B cell (primary cell): Measurements from ENCODE around the gene OSER1. TPM values are rescaled to one million over a fixed set of nuclear protein-coding genes. Genes with fewer than 3 reads are reported as not detected.
A peak's percentile ranks its signal among the peaks of the same experiment; 100 is the strongest.

Experiments
- ATAC-seq: fragments of 200-7000 bp; cut with Tn5 transposase; one replicate; pipeline ENCODE4 v1.10.0; 2021; ENCODE audit warnings: low read depth, mild to moderate bottlenecking, moderate number of reproducible peaks, moderate library complexity
- CTCF ChIA-PET: fragments of 350-600 bp; sonication (Branson Sonifier 250); formaldehyde crosslinking; loops from one replicate; lab custom pipeline; 2021; ENCODE audit warnings: antibody characterized with exemption, inconsistent platforms; lab: Charles Lee
- POLR2A ChIA-PET: fragments of 350-600 bp; sonication (Branson Sonifier 250); formaldehyde crosslinking; loops from one replicate; lab custom pipeline; 2021; ENCODE audit warnings: antibody characterized with exemption; lab: Charles Lee
- DNase-seq: peaks from one replicate; pipeline ENCODE4 v3.0.0; 2013
- H2AFZ ChIP-seq: 2 replicates; pipeline ENCODE4 v1.6.1; 2012; ENCODE audit warnings: mild to moderate bottlenecking, low read depth, low read length; ENCODE audit not compliant: insufficient read depth, poor library complexity, severe bottlenecking
- H3K27ac ChIP-seq, 2 donors: 1 replicate in 1 of 2; 2 replicates in 1 of 2; pipeline ENCODE4 v1.5.1; 2012 to 2013; ENCODE audit warnings: low read length in 2 of 2, mild to moderate bottlenecking in 2 of 2, moderate library complexity in 1 of 2
- H3K27me3 ChIP-seq, 4 experiments: fragments of 200-600 bp in 1 of 4; sonication (generic) in 1 of 4; replicated peaks in 1 of 4; 1 replicate in 2 of 4; 2 replicates in 2 of 4; pipeline versions ENCODE4 v1.6.1 to v1.7.0; 2013 to 2016; ENCODE audit warnings: low read length in 3 of 4, mild to moderate bottlenecking in 2 of 4, mixed read lengths in 1 of 4, moderate library complexity in 1 of 4; ENCODE audit not compliant: insufficient read depth in 4 of 4, control insufficient read depth in 3 of 4; ENCODE audit errors: control extremely low read depth in 1 of 4
- H3K36me3 ChIP-seq, 2 experiments: replicated peaks in 1 of 2; 1 replicate in 1 of 2; 2 replicates in 1 of 2; pipeline versions ENCODE4 v1.6.1 to v1.7.1; 2013; ENCODE audit warnings: low read length in 1 of 2; ENCODE audit not compliant: insufficient read depth in 2 of 2, control insufficient read depth in 1 of 2; ENCODE audit errors: control extremely low read depth in 1 of 2, extremely low read depth in 1 of 2
- H3K4me1 ChIP-seq, 2 donors: fragments of 200-600 bp in 1 of 2; sonication (generic) in 1 of 2; 1 replicate in 1 of 2; 2 replicates in 1 of 2; pipeline versions ENCODE4 v1.5.1 to v1.6.1; 2013 to 2017; ENCODE audit warnings: low read length in 2 of 2; ENCODE audit not compliant: control insufficient read depth in 2 of 2, insufficient read depth in 2 of 2
- H3K4me2 ChIP-seq: replicated peaks from 2 replicates; pipeline ENCODE3; 2012; ENCODE audit warnings: mild to moderate bottlenecking, low read depth, low read length; ENCODE audit not compliant: poor library complexity, severe bottlenecking
- H3K4me3 ChIP-seq, 5 experiments: fragments of 200-600 bp in 1 of 5; sonication (generic) in 1 of 5; 1 replicate in 3 of 5; 2 replicates in 2 of 5; pipeline versions ENCODE4 v1.5.1 to v1.7.0; 2011 to 2016; ENCODE audit warnings: low read length in 4 of 5, mild to moderate bottlenecking in 4 of 5, low read depth in 2 of 5, control low read depth in 1 of 5, moderate library complexity in 1 of 5; ENCODE audit not compliant: insufficient read depth in 1 of 5; ENCODE audit errors: control extremely low read depth in 1 of 5, extremely low read depth in 1 of 5
- H3K79me2 ChIP-seq: fragments of 200-600 bp; sonication (generic); one replicate; pipeline ENCODE4 v1.6.0; 2016; ENCODE audit warnings: low read length; ENCODE audit not compliant: control insufficient read depth, insufficient read depth
- H3K9ac ChIP-seq: fragments of 200-600 bp; sonication (generic); 2 replicates; pipeline ENCODE4 v1.6.1; 2017; ENCODE audit warnings: mild to moderate bottlenecking, low read length, moderate library complexity
- H3K9me3 ChIP-seq, 3 donors: one replicate each; pipeline versions ENCODE4 v1.6.1 to v1.7.1; 2013; ENCODE audit warnings: low read length in 2 of 3; ENCODE audit not compliant: control insufficient read depth in 2 of 3, insufficient read depth in 1 of 3; ENCODE audit errors: control extremely low read depth in 1 of 3
- H4K20me1 ChIP-seq: 2 replicates; pipeline ENCODE4 v1.6.0; 2012; ENCODE audit warnings: mild to moderate bottlenecking, low read length; ENCODE audit not compliant: insufficient read depth, control insufficient read depth, poor library complexity, severe bottlenecking
- H3K27ac Mint-ChIP-seq: one replicate; pipeline ENCODE4 v1.8.0; 2021; ENCODE audit warnings: mixed read lengths
- H3K27me3 Mint-ChIP-seq: one replicate; pipeline ENCODE4 v1.8.0; 2021; ENCODE audit warnings: mixed read lengths
- H3K4me1 Mint-ChIP-seq: one replicate; pipeline ENCODE4 v1.8.0; 2021; ENCODE audit warnings: mixed read lengths
- H3K4me3 Mint-ChIP-seq: one replicate; pipeline ENCODE4 v1.8.0; 2021; ENCODE audit warnings: mixed read lengths
- H3K9me3 Mint-ChIP-seq: one replicate; pipeline ENCODE4 v1.8.0; 2022; ENCODE audit warnings: mixed read lengths; ENCODE audit not compliant: insufficient read depth
- CTCF ChIP-seq: fragments of 200-600 bp; IDR thresholded peaks from one replicate; pipeline ENCODE4 v1.8.0; 2022; ENCODE audit warnings: antibody characterized with exemption, mild to moderate bottlenecking
- EZH2 ChIP-seq: IDR thresholded peaks from 2 replicates; pipeline ENCODE4 v1.6.1; 2012; ENCODE audit warnings: borderline replicate concordance, low read depth, mild to moderate bottlenecking, moderate library complexity, low read length; ENCODE audit not compliant: insufficient read depth, poor library complexity, severe bottlenecking
- WGBS: methylation state at CpG from one replicate; pipeline ENCODE4 v1.1.5; 2013; ENCODE audit warnings: missing lambda C conversion rate; ENCODE audit not compliant: insufficient coverage; 5-methylcytosine and 5-hydroxymethylcytosine counted together
- intact Hi-C: fragments of 100-400 bp; cut with micrococcal nuclease; formaldehyde crosslinking; loops from one replicate; pipeline ENCODE4 v1.10.0; 2022
- polyA plus RNA-seq: library from polyadenylated mRNA; depleted of rRNA; stranded (reverse); fragments of >200 nt; gene quantifications from 2 replicates; pipeline ENCODE4 v1.2.3, GENCODE V29; 2012
- total RNA-seq, 2 donors: library from RNA; stranded (reverse); fragments of 120-200 nt in 1 of 2; gene quantifications; 1 replicate in 1 of 2; 2 replicates in 1 of 2; pipeline versions ENCODE4 v1.2.3 to v1.2.4, GENCODE V29; 2013 to 2022

OSER1 gene
- total and polyA plus RNA-seq, 2 donors (not counting 1 experiment from before 2014, with no cell fraction given) = 80.0 to 130 TPM

GRCh38 chr20:44218446-44218845 lies 7.9 kb upstream of the OSER1 start:
- ATAC-seq = no peak
- Mint-ChIP-seq H3K27me3 (no peaks in the 10 kb centered on the region), H3K27ac (no peak overlapping the region), H3K4me1 (peaks cover 34% of the 10 kb centered on the region), H3K4me3 (no peak overlapping the region), H3K9me3 (no peaks in the 10 kb centered on the region)
- ChIA-PET CTCF (interaction anchor here (0.6 to 9.2 kb wide), 16 partner anchors 9 to 648 kb away, joined by 3 to 216 read pairs (median 6); partner anchors contain the start of gene FITM2), POLR2A (interaction anchor here (0.8 kb wide), 1 partner anchor 93 kb away, joined by 3 read pairs; the partner anchor contains the start of gene FITM2)
- H3K4me3 ChIP-seq = no peak overlapping the region
- no peaks in the 10 kb centered on the region for H3K9me3 ChIP-seq
- peak overlapping the region; percentile 10 for H3K9ac ChIP-seq
- DNase-seq = no peak
- peaks cover 45% of the 10 kb centered on the region for H3K79me2 ChIP-seq
- no peaks in the 10 kb centered on the region for H3K27me3 ChIP-seq
- WGBS = 13% methylated on average over 1 of the region's 4 CpGs
- peak overlapping the region in 1 of 2 donors; percentile 25 for H3K27ac ChIP-seq
- peaks cover 18 to 22% of the 10 kb centered on the region in 2 donors for H3K4me1 ChIP-seq
- no peak overlapping the region for H2AFZ ChIP-seq
- H3K4me2 ChIP-seq = peak overlapping the region; percentile 47
- TF ChIP-seq CTCF (no peak), EZH2 (no peak)
- peaks cover 0 to 7% of the 10 kb centered on the region in 2 experiments for H3K36me3 ChIP-seq
- peaks cover 8% of the 10 kb centered on the region for H4K20me1 ChIP-seq
- intact Hi-C loops = loop anchor here (5.0 to 10.0 kb wide), 2 partner anchors 244 to 366 kb away; partner anchors contain the start of gene PKIG

- no peak overlapping the region for H3K27ac Mint-ChIP-seq
- no peaks in the 10 kb centered on the region for H3K27me3 ChIP-seq
- peaks cover 0 to 7% of the 10 kb centered on the region in 2 experiments for H3K36me3 ChIP-seq
- ChIA-PET POLR2A (no interaction called here), CTCF (interaction anchor here (0.6 to 9.2 kb wide), 36 partner anchors 7 to 656 kb away, joined by 3 to 216 read pairs (median 4); partner anchors contain the start of gene FITM2)
- intact Hi-C loops = loop anchor here (5.0 to 10.0 kb wide), 2 partner anchors 245 to 367 kb away; partner anchors contain the start of gene PKIG
- peak overlapping the region; percentile 26 for H2AFZ ChIP-seq
- H3K27ac ChIP-seq = no peak overlapping the region
- no peak overlapping the region for H3K4me3 ChIP-seq
- peaks cover 34% of the 10 kb centered on the region for H3K4me1 Mint-ChIP-seq
- H3K4me2 ChIP-seq = peak overlapping the region; percentile 47
- peaks cover 55% of the 10 kb centered on the region for H3K79me2 ChIP-seq
- peak; percentile 72 for DNase-seq
- TF ChIP-seq EZH2 = no peak
- TF ChIP-seq CTCF = peak; percentile 94
- H3K9me3 ChIP-seq = no peaks in the 10 kb centered on the region
- peak overlapping the region; percentile 40 for H3K4me3 Mint-ChIP-seq
- peak; percentile 57 for ATAC-seq
- H3K27me3 Mint-ChIP-seq = no peaks in the 10 kb centered on the region
- peaks cover 18 to 22% of the 10 kb centered on the region in 2 donors for H3K4me1 ChIP-seq
- WGBS = 18% methylated on average over 5 of the region's 11 CpGs
- no peak overlapping the region for H3K9ac ChIP-seq
- no peaks in the 10 kb centered on the region for H3K9me3 Mint-ChIP-seq
- H4K20me1 ChIP-seq = peaks cover 8% of the 10 kb centered on the region
These were observed 6.9 kb upstream of the OSER1 start for GRCh38 chr20:44217342-44218092.
